Endothelial cell of umbilical vein (primary cell): ENCODE results near the gene WFIKKN1. TPM values are rescaled to one million over a fixed set of nuclear protein-coding genes. Genes with fewer than 3 reads are reported as not detected.

Experiments used
- BruUV-seq: library from RNA; stranded (reverse); fragments of 400-500 nt; replicated peaks from 2 replicates; lab custom pipeline; 2021; lab: Mats Ljungman, UMichigan
- CTCF ChIA-PET: fragments of 300-600, 350-600 bp; sonication (Branson Sonifier 250); formaldehyde crosslinking; loops from one replicate; lab custom pipeline; 2021; ENCODE audit warnings: antibody characterized with exemption, inconsistent platforms; lab: Charles Lee
- POLR2A ChIA-PET: fragments of 300-600, 350-600 bp; sonication (Branson Sonifier 250); formaldehyde crosslinking; loops from one replicate; lab custom pipeline; 2021; ENCODE audit warnings: antibody characterized with exemption, inconsistent platforms; lab: Charles Lee
- DNase-seq: peaks from one replicate; pipeline ENCODE4 v3.0.0-alpha.2; 2011; ENCODE audit warnings: low read depth, low spot score
- FAIRE-seq: peaks from 2 replicates; lab custom pipeline; 2011; peaks lifted over from hg19 to GRCh38; lab: Jason Lieb, UNC
- H2AFZ ChIP-seq: 2 replicates; pipeline ENCODE4 v1.6.0; 2012; ENCODE audit warnings: low read depth, low read length, control low read depth, inconsistent platforms
- H3K27ac ChIP-seq: 2 replicates; pipeline ENCODE4 v1.5.1; 2011; ENCODE audit warnings: low read depth, mild to moderate bottlenecking, control low read depth, low read length, moderate library complexity; ENCODE audit not compliant: insufficient read depth
- H3K27me3 ChIP-seq, 2 experiments: 2 replicates each; pipeline versions ENCODE4 v1.6.0 to v1.6.1; 2011; ENCODE audit warnings: low read length in 2 of 2, mixed read lengths in 1 of 2; ENCODE audit not compliant: control insufficient read depth in 2 of 2, insufficient read depth in 2 of 2
- H3K36me3 ChIP-seq, 2 experiments: 2 replicates in 1 of 2; 3 replicates in 1 of 2; pipeline ENCODE4 v1.5.1; 2011; ENCODE audit warnings: low read length in 2 of 2, mild to moderate bottlenecking in 1 of 2, moderate library complexity in 1 of 2; ENCODE audit not compliant: control insufficient read depth in 2 of 2, insufficient read depth in 2 of 2; ENCODE audit errors: extremely low read depth in 1 of 2
- H3K4me1 ChIP-seq: 3 replicates; pipeline ENCODE4 v1.5.1; 2011; ENCODE audit warnings: mild to moderate bottlenecking, low read length; ENCODE audit not compliant: control insufficient read depth, insufficient read depth; ENCODE audit errors: extremely low read depth
- H3K4me2 ChIP-seq: 2 replicates; pipeline ENCODE4 v1.6.1; 2011; ENCODE audit warnings: low read length, control low read depth, mixed read lengths; ENCODE audit not compliant: insufficient read depth
- H3K4me3 ChIP-seq, 3 experiments: fragments of 200-600 bp in 1 of 3; sonication (generic), shearing (Covaris generic) in 1 of 3; replicated peaks in 1 of 3; 2 replicates each; pipeline ENCODE4 v1.5.1; 2011 to 2016; ENCODE audit warnings: control low read depth in 3 of 3, low read length in 3 of 3, mild to moderate bottlenecking in 2 of 3, inconsistent platforms in 1 of 3, low read depth in 1 of 3, moderate library complexity in 1 of 3; ENCODE audit not compliant: insufficient read depth in 1 of 3
- H3K79me2 ChIP-seq: 2 replicates; pipeline ENCODE4 v1.6.0; 2012; ENCODE audit warnings: low read length, inconsistent platforms; ENCODE audit not compliant: control insufficient read depth, insufficient read depth
- H3K9ac ChIP-seq: replicated peaks from 2 replicates; pipeline ENCODE3; 2011; ENCODE audit warnings: low read length, control low read depth; ENCODE audit not compliant: insufficient read depth; ENCODE audit errors: extremely low read depth
- H3K9me1 ChIP-seq: replicated peaks from 3 replicates; pipeline ENCODE4 v1.6.0; 2011; ENCODE audit warnings: mild to moderate bottlenecking, low read length; ENCODE audit not compliant: control insufficient read depth, insufficient read depth; ENCODE audit errors: extremely low read depth
- H3K9me3 ChIP-seq: replicated peaks from 2 replicates; pipeline ENCODE4 v1.5.1; 2012; ENCODE audit warnings: low read length, inconsistent platforms; ENCODE audit not compliant: control insufficient read depth, insufficient read depth
- H4K20me1 ChIP-seq: replicated peaks from 2 replicates; pipeline ENCODE3; 2011; ENCODE audit warnings: mild to moderate bottlenecking, low read length; ENCODE audit not compliant: control insufficient read depth, insufficient read depth; ENCODE audit errors: extremely low read depth
- POLR2AphosphoS5 ChIP-seq: IDR thresholded peaks from 2 replicates; pipeline ENCODE4 v1.6.1; 2012; ENCODE audit warnings: low read depth, mild to moderate bottlenecking, control low read depth, low read length, moderate library complexity; ENCODE audit not compliant: insufficient read depth
- dilution Hi-C: fragments of 300-500 bp; cut with MboI; formaldehyde crosslinking; loops from one replicate; pipeline ENCODE4 v1.15.0; 2019; ENCODE audit warnings: low sequenced_read_pairs; ENCODE audit not compliant: extremely low pct_ligation_motif_present
- intact Hi-C: fragments of 100-400 bp; cut with micrococcal nuclease; formaldehyde crosslinking; loops from one replicate; pipeline ENCODE4 v1.10.0; 2022
- polyA plus RNA-seq, 4 experiments: library from polyadenylated mRNA; depleted of rRNA in 3 of 4; stranded (reverse) in 3 of 4; unstranded in 1 of 4; fragments of >200 nt; gene quantifications; 2 replicates each; pipeline versions ENCODE4 v1.2.1 to v1.2.3, GENCODE V29; 2011 to 2012; ENCODE audit warnings: missing spikeins in 1 of 4
- total RNA-seq: library from RNA; stranded (reverse); gene quantifications from 2 replicates; pipeline ENCODE4 v1.2.3, GENCODE V29; 2021
- TF ChIP-seq, protein P1 (sequence below), 2 donors: IDR thresholded peaks; 1 replicate in 1 of 2; 2 replicates in 1 of 2; pipeline ENCODE4 v1.5.1; 2011; ENCODE audit warnings: low read length in 2 of 2, mild to moderate bottlenecking in 2 of 2, moderate library complexity in 2 of 2, control low read depth in 1 of 2, inconsistent platforms in 1 of 2, low read depth in 1 of 2; ENCODE audit not compliant: insufficient read depth in 1 of 2; ENCODE audit errors: extremely low read depth in 1 of 2

WFIKKN1 gene
- total and polyA plus RNA-seq, 2 donors (not counting 3 experiments of a cell fraction or from before 2014, with no cell fraction given): 0.06 to 0.40 TPM

DNA sequence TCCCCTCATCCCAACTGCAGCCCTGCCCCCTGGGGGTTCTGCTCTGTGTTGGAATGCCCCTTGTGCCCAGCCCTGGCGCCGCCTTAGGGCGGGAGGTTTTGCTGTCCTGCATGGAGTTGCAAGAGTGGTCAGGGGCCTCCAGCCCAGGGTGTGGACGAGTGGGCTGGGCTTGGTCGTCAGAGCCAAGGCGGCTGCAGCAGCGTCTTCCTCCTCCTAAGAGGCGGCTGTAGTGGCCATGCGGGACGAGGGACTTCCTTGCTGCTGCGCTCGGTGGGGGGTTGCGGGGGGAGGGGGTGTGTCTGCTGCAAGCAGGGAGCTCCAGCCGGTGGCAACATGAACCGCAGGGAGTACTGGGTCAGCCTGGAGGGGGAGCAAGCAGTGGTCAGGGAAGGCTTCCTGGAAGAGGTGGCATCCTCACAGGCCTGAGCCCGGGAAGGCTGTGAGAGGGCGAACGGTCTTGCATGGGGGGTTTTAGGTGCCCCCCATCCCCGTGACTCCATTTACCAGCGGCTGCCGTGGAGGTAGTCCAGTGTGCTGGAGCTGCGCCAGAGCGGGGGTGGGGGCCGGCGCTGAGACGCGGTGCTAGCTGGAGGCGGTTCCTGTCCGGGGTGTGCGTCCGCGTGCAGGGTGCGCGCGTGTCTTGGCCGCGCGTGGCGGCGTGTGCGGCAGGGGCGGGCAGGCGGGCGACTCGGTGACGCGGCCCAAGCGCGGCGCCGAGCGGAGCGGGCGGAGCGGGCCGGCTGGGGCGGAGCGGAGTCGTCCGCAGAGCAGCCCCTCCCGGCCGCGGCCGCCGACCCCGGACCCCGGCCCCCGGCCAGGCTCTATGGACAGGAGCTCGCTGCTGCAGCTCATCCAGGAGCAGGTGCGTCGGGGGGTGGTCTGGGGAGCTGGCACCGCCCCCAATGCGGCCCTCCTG lies 44.4 kb downstream of the WFIKKN1 start, which contains the start of gene RHBDL1:
Gene RHBDL1 (plus strand): TSS at position 704 of the 916 bp plus-strand sequence. CDS start 120 bp downstream, at position 824.
- Histone ChIP-seq H2AFZ (peak within 1 kb of the TSS; percentile 30), H3K4me2 (peak within 1 kb of the TSS; percentile 43), H3K27me3 (no peaks in the 10 kb centered on the region), H3K4me3 (peak within 1 kb of the TSS in 1 of 3 experiments; percentile 28), H3K27ac (no peak within 1 kb of the TSS), H3K4me1 (no peaks in the 10 kb centered on the region), H3K36me3 (peaks cover 5 to 30% of the 10 kb centered on the region in 2 experiments), H4K20me1 (no peaks in the 10 kb centered on the region), H3K79me2 (peaks cover 2% of the 10 kb centered on the region), H3K9me1 (no peaks in the 10 kb centered on the region), H3K9me3 (no peaks in the 10 kb centered on the region), H3K9ac (no peak within 1 kb of the TSS)
- BruUV-seq: no TSS peak
- TF ChIP-seq, protein P1, sequence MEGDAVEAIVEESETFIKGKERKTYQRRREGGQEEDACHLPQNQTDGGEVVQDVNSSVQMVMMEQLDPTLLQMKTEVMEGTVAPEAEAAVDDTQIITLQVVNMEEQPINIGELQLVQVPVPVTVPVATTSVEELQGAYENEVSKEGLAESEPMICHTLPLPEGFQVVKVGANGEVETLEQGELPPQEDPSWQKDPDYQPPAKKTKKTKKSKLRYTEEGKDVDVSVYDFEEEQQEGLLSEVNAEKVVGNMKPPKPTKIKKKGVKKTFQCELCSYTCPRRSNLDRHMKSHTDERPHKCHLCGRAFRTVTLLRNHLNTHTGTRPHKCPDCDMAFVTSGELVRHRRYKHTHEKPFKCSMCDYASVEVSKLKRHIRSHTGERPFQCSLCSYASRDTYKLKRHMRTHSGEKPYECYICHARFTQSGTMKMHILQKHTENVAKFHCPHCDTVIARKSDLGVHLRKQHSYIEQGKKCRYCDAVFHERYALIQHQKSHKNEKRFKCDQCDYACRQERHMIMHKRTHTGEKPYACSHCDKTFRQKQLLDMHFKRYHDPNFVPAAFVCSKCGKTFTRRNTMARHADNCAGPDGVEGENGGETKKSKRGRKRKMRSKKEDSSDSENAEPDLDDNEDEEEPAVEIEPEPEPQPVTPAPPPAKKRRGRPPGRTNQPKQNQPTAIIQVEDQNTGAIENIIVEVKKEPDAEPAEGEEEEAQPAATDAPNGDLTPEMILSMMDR (IDR thresholded peaks at IDR 0.05; ENCODE audit: extremely low read depth in 1 of 2, insufficient read depth in 1 of 2, low read depth in 1 of 2, low read length in 2 of 2): no peak
- peak; percentile 58 for TF ChIP-seq POLR2AphosphoS5
- POLR2A ChIA-PET: interaction anchor here (0.6 kb wide), 1 partner anchor 53 kb away, joined by 3 read pairs; no protein-coding TSS in a partner anchor
- dilution Hi-C loops (no loop called here), intact Hi-C loops (no loop called here)
- no peak for FAIRE-seq
- CTCF ChIA-PET: interaction anchor here (0.9 to 1.5 kb wide), 6 partner anchors 7 to 96 kb away, joined by 3 to 6 read pairs (median 4); partner anchors contain the start of genes METTL26 and RHOT2
- no peak for DNase-seq
